A673 (cell line): ENCODE measurements around the gene GNAQ. TPM values are rescaled to one million over a fixed set of nuclear protein-coding genes. Genes with fewer than 3 reads are reported as not detected.
A peak's percentile ranks its signal among the peaks of the same experiment; 100 is the strongest.

ENCODE experiments used
- BruUV-seq: library from RNA; stranded (reverse); fragments of 400-500 nt; replicated peaks from 2 replicates; lab custom pipeline; 2021; lab: Mats Ljungman, UMichigan
- CTCF ChIA-PET: fragments of 300-600 bp; sonication (Branson Sonifier 250); formaldehyde crosslinking; loops from one replicate; lab custom pipeline; 2022; ENCODE audit warnings: antibody characterized with exemption; lab: Charles Lee
- POLR2A ChIA-PET: fragments of 300-600 bp; sonication (Branson Sonifier 250); formaldehyde crosslinking; loops from one replicate; lab custom pipeline; 2022; ENCODE audit warnings: antibody characterized with exemption; ENCODE audit not compliant: low non-redundant PET; lab: Charles Lee
- DNase-seq: peaks from one replicate; pipeline ENCODE4 v3.0.0-alpha.2; 2015; ENCODE audit warnings: low spot score
- H3K27ac ChIP-seq: fragments of 200-600 bp; sonication (generic); 2 replicates; pipeline ENCODE4 v1.5.1; 2016; ENCODE audit warnings: mixed run types, low read depth, mild to moderate bottlenecking, mixed read lengths, antibody characterized with exemption, low read length; ENCODE audit not compliant: poor library complexity, severe bottlenecking
- H3K27me3 ChIP-seq: fragments of 200-600 bp; sonication (generic); replicated peaks from 2 replicates; pipeline ENCODE4 v1.6.1; 2017; ENCODE audit warnings: mixed run types, low read depth, mild to moderate bottlenecking, mixed read lengths, antibody characterized with exemption, low read length; ENCODE audit not compliant: insufficient read depth, poor library complexity
- H3K36me3 ChIP-seq: fragments of 200-600 bp; sonication (generic); 2 replicates; pipeline ENCODE4 v1.6.1; 2016; ENCODE audit warnings: mixed run types, mild to moderate bottlenecking, mixed read lengths, antibody characterized with exemption, low read length; ENCODE audit not compliant: insufficient read depth, poor library complexity, severe bottlenecking
- H3K4me1 ChIP-seq: fragments of 200-600 bp; sonication (generic); 2 replicates; pipeline ENCODE4 v1.6.1; 2017; ENCODE audit warnings: mixed run types, mild to moderate bottlenecking, mixed read lengths, antibody characterized with exemption, low read length; ENCODE audit not compliant: insufficient read depth, poor library complexity, severe bottlenecking
- H3K4me3 ChIP-seq: fragments of 200-600 bp; sonication (generic); 2 replicates; pipeline ENCODE4 v1.5.1; 2016; ENCODE audit warnings: low read depth, mixed run types, mild to moderate bottlenecking, mixed read lengths, low read length; ENCODE audit not compliant: poor library complexity, severe bottlenecking
- H3K9me3 ChIP-seq: fragments of 200-600 bp; sonication (generic); 2 replicates; pipeline ENCODE4 v1.6.1; 2016; ENCODE audit warnings: mixed run types, low read depth, mild to moderate bottlenecking, mixed read lengths, antibody characterized with exemption, low read length; ENCODE audit not compliant: poor library complexity, severe bottlenecking
- CTCF ChIP-seq: fragments of 300-800, 200-600 bp; sonication (generic); conservative IDR thresholded peaks from 2 replicates; pipeline ENCODE4 v1.5.1; 2017; ENCODE audit warnings: low read depth, mild to moderate bottlenecking, antibody characterized with exemption, low read length, moderate library complexity, mixed read lengths
- EZH2 ChIP-seq: fragments of 200-600 bp; sonication (generic); IDR thresholded peaks from 2 replicates; pipeline ENCODE4 v1.6.1; 2017; ENCODE audit warnings: borderline replicate concordance, low read depth, mild to moderate bottlenecking, mixed read lengths, antibody characterized with exemption, low read length; ENCODE audit not compliant: poor library complexity, severe bottlenecking
- intact Hi-C: fragments of 100-400 bp; cut with micrococcal nuclease; formaldehyde crosslinking; loops from one replicate; pipeline ENCODE4 v1.10.0; 2022; ENCODE audit not compliant: unreplicated experiment
- total RNA-seq: library from RNA; stranded (reverse); gene quantifications from 2 replicates; pipeline ENCODE4 v1.2.3, GENCODE V29; 2021

GNAQ gene
- total RNA-seq, 1 experiment from 2014 or later: 69.9 TPM

- TF ChIP-seq CTCF: no peak
- no peak for TF ChIP-seq EZH2
- CTCF ChIA-PET: no interaction called here
- Histone ChIP-seq H3K4me3 (no peak overlapping the region), H3K27ac (no peak overlapping the region), H3K4me1 (peaks cover 17% of the 10 kb centered on the region), H3K9me3 (no peaks in the 10 kb centered on the region), H3K27me3 (no peaks in the 10 kb centered on the region), H3K36me3 (no peaks in the 10 kb centered on the region)
- DNase-seq: no peak
- POLR2A ChIA-PET: no interaction called here
- intact Hi-C loops: no loop called here
- no TSS peak for BruUV-seq
Measured at GRCh38 chr9:77825361-77825760, 206.2 kb downstream of the GNAQ start.

- CTCF ChIA-PET: no interaction called here
Measured at GRCh38 chr9:77820293-77820954, 211.2 kb downstream of the GNAQ start.

GRCh38 chr9:77819657-77820056 lies 212.0 kb downstream of the GNAQ start:
- Histone ChIP-seq H3K9me3 (no peaks in the 10 kb centered on the region), H3K4me3 (no peak overlapping the region), H3K27ac (no peak overlapping the region), H3K4me1 (peaks cover 31% of the 10 kb centered on the region), H3K36me3 (no peaks in the 10 kb centered on the region), H3K27me3 (no peaks in the 10 kb centered on the region)
- TF ChIP-seq EZH2 (no peak), CTCF (no peak)
- DNase-seq: peak; percentile 32
- CTCF ChIA-PET: interaction anchor here (0.8 kb wide), 1 partner anchor 158 kb away, joined by 3 read pairs; no protein-coding TSS in a partner anchor
- intact Hi-C loops: no loop called here
- no TSS peak for BruUV-seq
- POLR2A ChIA-PET: no interaction called here

More at GRCh38 chr9:77820293-77820954, 211.2 kb downstream of the GNAQ start:
- Histone ChIP-seq H3K27me3 (no peaks in the 10 kb centered on the region), H3K4me3 (no peak overlapping the region), H3K4me1 (peaks cover 31% of the 10 kb centered on the region), H3K36me3 (no peaks in the 10 kb centered on the region), H3K27ac (peak overlapping the region; percentile 43), H3K9me3 (no peaks in the 10 kb centered on the region)
- peak; percentile 66 for DNase-seq
- BruUV-seq: no TSS peak
- TF ChIP-seq CTCF (no peak), EZH2 (no peak)
- POLR2A ChIA-PET: no interaction called here
- intact Hi-C loops: no loop called here
